HG03521 (cell line): ENCODE measurements around the gene TACR2.
"Not testable (repeated sequence)": the region's sequence is repeated elsewhere in the genome, so short reads cannot be mapped to it uniquely, and the experiment has no call there.

Source experiments
- ATAC-seq: cut with Tn5 transposase; IDR thresholded peaks from one replicate; pipeline ENCODE4 v1.9.1; 2021; ENCODE audit warnings: mild to moderate bottlenecking, moderate library complexity; ENCODE audit not compliant: unreplicated experiment

TACR2 gene

GRCh38 chr10:69451209-69451783 is 34.6 kb upstream of the TACR2 start, which contains the start of gene TSPAN15:
Gene TSPAN15, plus strand, starts transcription at chr10:69451465. Its CDS starts 130 bp downstream, at chr10:69451595.
- peak; percentile 68 for ATAC-seq

- ATAC-seq, result not testable (repeated sequence)
These were observed 33.7 kb upstream of the TACR2 start for GRCh38 chr10:69450395-69450794.

GRCh38 chr10:69449841-69450240 is 33.1 kb upstream of the TACR2 start:
- no peak for ATAC-seq

GRCh38 chr10:69446650-69447151 is 30.0 kb upstream of the TACR2 start:
- ATAC-seq, result no peak

GRCh38 chr10:69446229-69446628 is 29.5 kb upstream of the TACR2 start:
- no peak for ATAC-seq

GRCh38 chr10:69445041-69445440 is 28.3 kb upstream of the TACR2 start:
- no peak for ATAC-seq

- no peak for ATAC-seq
These were observed 26.6 kb upstream of the TACR2 start for GRCh38 chr10:69443354-69443753.

- ATAC-seq, result no peak
These were observed 23.2 kb upstream of the TACR2 start for GRCh38 chr10:69439813-69440506.

- ATAC-seq, result no peak
These were observed 22.6 kb upstream of the TACR2 start for GRCh38 chr10:69439350-69439739.

- no peak for ATAC-seq
These were observed 22.0 kb upstream of the TACR2 start for GRCh38 chr10:69438536-69439349.

- ATAC-seq, result no peak
These were observed 20.9 kb upstream of the TACR2 start for GRCh38 chr10:69437321-69438259.

GRCh38 chr10:69435966-69436520 is 19.3 kb upstream of the TACR2 start:
- no peak for ATAC-seq

- no peak for ATAC-seq
These were observed 18.2 kb upstream of the TACR2 start for GRCh38 chr10:69434926-69435325.

GRCh38 chr10:69434169-69434568 is 17.5 kb upstream of the TACR2 start:
- ATAC-seq, result no peak

- ATAC-seq, result no peak
These were observed 11.4 kb upstream of the TACR2 start for GRCh38 chr10:69428165-69428564.

GRCh38 chr10:69426376-69426727 is 9.6 kb upstream of the TACR2 start:
- no peak for ATAC-seq

GRCh38 chr10:69425511-69426298 is 9.0 kb upstream of the TACR2 start:
- no peak for ATAC-seq

GRCh38 chr10:69425041-69425440 is 8.3 kb upstream of the TACR2 start:
- no peak for ATAC-seq

- ATAC-seq, result no peak
These were observed 6.0 kb upstream of the TACR2 start for GRCh38 chr10:69422676-69423075.
